Activated naive CD4-positive, alpha-beta T cell treated with anti-CD3 and anti-CD28 coated beads, Interleukin-2, amount 50 U/mL, for 72 hours (primary cell): Measurements from ENCODE around the gene SOX3. TPM values are rescaled to one million over a fixed set of nuclear protein-coding genes. Genes with fewer than 3 reads are reported as not detected.

Source experiments
- ATAC-seq, 2 donors: fragments of 150-1000 bp; cut with Tn5 transposase; 2 replicates each; pipeline ENCODE4 v1.10.0; 2021; ENCODE audit warnings: mild to moderate bottlenecking in 2 of 2, moderate library complexity in 2 of 2
- DNase-seq, 2 donors: peaks; one replicate each; pipeline ENCODE4 v3.0.0; 2021 to 2022; ENCODE audit warnings: low spot score in 2 of 2
- H3K27ac Mint-ChIP-seq, 2 donors: one replicate each; pipeline ENCODE4 v1.8.0; 2022; ENCODE audit warnings: mild to moderate bottlenecking in 2 of 2, mixed read lengths in 2 of 2
- H3K36me3 Mint-ChIP-seq, 2 donors: one replicate each; pipeline ENCODE4 v1.8.0; 2022; ENCODE audit warnings: mixed read lengths in 2 of 2
- H3K9me3 Mint-ChIP-seq, 2 donors: one replicate each; pipeline ENCODE4 v1.8.0; 2022; ENCODE audit warnings: mixed read lengths in 2 of 2
- total RNA-seq, 2 donors: library from RNA; stranded (reverse); gene quantifications; one replicate each; pipeline ENCODE4 v1.2.3, GENCODE V29; 2022

Gene SOX3
- total RNA-seq, 2 donors from 2014 or later = not detected

DNA sequence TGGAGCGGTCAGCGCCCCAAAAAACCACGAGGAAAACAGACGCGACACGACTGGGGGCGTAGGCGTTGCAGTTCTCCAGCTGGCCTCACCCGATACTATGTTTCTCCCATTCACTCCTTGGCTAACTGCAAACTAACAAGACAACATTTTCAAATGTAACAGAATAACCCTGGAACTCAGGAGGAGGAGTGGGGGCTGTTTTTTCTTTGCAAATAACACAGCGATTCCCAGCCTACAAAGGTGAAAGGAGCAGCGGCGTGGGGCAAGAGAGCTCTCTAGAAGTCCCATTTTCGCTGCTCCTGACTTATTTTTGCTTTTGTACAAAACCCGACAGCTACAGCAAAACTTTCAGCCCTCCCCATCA, 1.6 kb downstream of the SOX3 start:
- no peak for ATAC-seq
- no peak for DNase-seq
- no peak overlapping the region for H3K27ac Mint-ChIP-seq
- no peaks in the 10 kb centered on the region for H3K9me3 Mint-ChIP-seq
- H3K36me3 Mint-ChIP-seq = peaks cover 0 to 12% of the 10 kb centered on the region in 2 donors

DNA sequence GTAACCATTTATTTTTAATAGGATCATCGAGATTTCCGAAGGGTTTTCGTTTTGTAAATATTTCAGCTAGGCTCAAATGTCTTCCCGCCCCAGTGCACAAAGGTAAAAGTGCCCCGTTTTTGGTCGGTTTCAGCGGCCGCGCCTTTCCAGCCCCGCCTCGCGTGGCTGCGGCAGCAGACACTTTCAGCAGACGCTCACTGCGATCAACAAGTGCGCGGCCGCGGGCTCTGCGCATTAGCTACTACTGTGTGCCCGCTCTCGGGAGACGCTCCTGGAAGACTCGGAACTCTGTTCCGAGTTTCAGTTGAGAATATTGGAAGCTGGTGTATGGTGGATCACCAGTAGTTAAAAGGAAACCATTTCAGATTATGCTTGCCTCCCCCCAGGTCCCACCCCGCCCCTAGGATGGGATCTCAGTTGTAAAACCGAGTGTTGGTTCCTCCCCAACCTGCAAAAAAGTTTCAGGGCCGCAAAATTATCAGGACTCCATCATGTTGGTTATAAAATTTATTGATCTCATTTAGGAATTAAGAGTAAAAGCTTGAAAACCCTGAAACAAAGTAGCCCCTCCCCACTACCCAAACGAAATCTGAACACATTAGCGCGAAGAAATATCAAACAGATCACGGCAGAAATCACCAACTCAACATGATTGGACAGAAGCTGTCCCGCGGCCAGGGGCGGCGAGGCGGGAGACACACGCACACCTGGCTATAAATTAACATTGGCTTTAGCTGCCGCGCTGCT, 2.2 kb downstream of the SOX3 start:
- DNase-seq = no peak
- Mint-ChIP-seq H3K9me3 (no peaks in the 10 kb centered on the region), H3K27ac (no peak overlapping the region), H3K36me3 (peaks cover 0 to 12% of the 10 kb centered on the region in 2 donors)
- ATAC-seq = no peak

DNA sequence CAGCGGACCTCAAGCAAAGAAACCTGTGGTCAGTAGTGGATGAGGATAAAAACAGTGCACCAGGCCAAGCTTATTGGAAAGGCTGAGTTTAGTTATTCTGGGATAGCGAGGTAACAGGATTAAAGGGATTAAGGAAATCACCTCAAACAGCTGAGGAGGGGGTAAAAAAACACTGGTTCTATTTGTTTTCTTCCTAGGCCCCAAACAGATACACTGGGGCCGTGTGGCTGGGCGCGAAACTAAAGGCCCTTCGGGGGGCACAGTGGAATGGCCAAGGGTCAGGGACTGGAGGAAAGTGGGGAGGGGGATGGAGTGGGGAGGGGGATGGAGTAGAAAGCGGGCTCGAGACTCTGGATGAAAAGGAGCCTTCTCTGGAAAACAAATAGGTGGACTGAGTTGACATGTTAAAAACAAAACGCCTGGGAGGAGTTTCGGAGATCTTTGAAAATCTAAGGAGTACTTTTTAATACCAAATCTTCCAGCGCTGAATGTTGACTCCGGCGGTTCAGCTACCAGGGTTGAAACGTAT, 2.9 kb downstream of the SOX3 start:
- DNase-seq (no peak), ATAC-seq (no peak)
- Mint-ChIP-seq H3K27ac (peak overlapping the region in 1 of 2 donors; percentile 60), H3K9me3 (no peaks in the 10 kb centered on the region), H3K36me3 (peaks cover 0 to 12% of the 10 kb centered on the region in 2 donors)

GRCh38 chrX:140501321-140501720, 3.5 kb downstream of the SOX3 start:
- Mint-ChIP-seq H3K9me3 (no peaks in the 10 kb centered on the region), H3K27ac (no peak overlapping the region), H3K36me3 (peaks cover 0 to 12% of the 10 kb centered on the region in 2 donors)
- DNase-seq (no peak), ATAC-seq (no peak)

GRCh38 chrX:140500441-140500840, 4.4 kb downstream of the SOX3 start:
- DNase-seq = no peak
- Mint-ChIP-seq H3K9me3 (no peaks in the 10 kb centered on the region), H3K27ac (no peak overlapping the region), H3K36me3 (peaks cover 0 to 12% of the 10 kb centered on the region in 2 donors)
- no peak for ATAC-seq

GRCh38 chrX:140495739-140496138, 9.1 kb downstream of the SOX3 start:
- no peak for ATAC-seq
- Mint-ChIP-seq H3K36me3 (peaks cover 0 to 7% of the 10 kb centered on the region in 2 donors), H3K9me3 (peaks cover 0 to 6% of the 10 kb centered on the region in 2 donors), H3K27ac (no peak overlapping the region)
- no peak for DNase-seq

DNA sequence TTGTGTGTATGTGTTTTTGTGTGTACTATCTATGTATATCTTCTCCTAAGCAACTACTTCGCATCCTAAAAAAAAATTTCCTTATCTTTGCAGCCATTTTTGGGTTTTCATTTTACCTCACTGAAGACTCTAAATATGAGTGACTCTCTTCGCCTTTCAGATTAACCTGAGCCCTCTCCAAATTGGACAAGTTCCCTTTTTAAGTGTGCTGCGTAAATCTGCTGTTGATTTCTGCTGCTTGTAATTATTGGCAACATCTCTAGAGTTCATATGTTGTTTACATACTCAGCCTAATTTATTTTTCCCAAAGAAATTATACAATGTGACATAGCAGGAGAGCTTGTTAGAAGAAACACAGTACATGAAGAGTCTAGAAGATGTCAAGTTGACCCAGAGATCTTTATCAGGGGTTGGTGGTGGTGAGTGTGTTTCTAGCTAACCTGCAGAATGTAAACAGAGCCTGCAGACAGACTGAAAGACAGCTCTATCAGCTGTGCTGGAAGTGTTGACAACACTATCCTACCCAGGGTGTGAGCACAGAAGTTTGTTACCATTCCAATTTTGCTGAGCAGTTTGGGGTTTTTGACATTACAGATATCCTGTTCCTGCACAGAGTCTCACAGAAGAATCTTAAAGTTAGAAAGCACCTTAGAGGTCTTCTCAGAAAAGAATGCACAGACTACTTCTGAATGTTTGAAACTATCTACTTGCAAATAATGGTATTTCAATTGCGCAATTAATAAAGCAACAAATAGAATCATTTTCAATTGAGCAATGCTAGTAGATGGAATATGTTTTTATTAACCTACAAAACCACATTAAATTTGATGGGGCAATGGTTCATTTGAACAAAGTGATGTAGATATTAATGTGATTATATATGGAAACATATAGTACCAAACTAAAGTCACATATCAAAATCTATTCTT, 12.5 kb downstream of the SOX3 start:
- H3K27ac Mint-ChIP-seq = no peak overlapping the region
- DNase-seq (no peak), ATAC-seq (no peak)
- peaks cover 0 to 6% of the 10 kb centered on the region in 2 donors for H3K9me3 Mint-ChIP-seq
- no peaks in the 10 kb centered on the region for H3K36me3 Mint-ChIP-seq

DNA sequence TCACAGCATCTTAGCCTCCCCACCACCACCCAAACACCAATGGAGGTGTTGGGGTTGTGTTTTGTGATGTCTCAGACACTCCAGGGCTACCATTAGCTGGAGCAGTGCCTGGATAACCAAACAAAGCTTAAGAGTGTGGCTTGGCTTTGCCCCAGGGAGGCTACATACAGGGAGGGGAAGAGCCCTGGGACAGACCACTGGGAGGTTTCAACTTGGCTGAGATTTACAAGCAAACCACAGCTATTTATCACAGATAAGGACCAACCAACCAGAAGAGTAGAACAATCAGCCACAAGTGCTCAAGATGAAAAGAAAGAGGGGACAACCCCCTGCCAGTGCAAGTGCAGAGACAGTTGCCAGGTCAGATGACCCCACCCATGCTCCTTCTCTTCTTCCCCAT, 24.1 kb downstream of the SOX3 start:
- Mint-ChIP-seq H3K36me3 (peaks cover 0 to 5% of the 10 kb centered on the region in 2 donors), H3K9me3 (peaks cover 4 to 8% of the 10 kb centered on the region in 2 donors), H3K27ac (no peak overlapping the region)
- no peak for ATAC-seq
- DNase-seq = no peak

DNA sequence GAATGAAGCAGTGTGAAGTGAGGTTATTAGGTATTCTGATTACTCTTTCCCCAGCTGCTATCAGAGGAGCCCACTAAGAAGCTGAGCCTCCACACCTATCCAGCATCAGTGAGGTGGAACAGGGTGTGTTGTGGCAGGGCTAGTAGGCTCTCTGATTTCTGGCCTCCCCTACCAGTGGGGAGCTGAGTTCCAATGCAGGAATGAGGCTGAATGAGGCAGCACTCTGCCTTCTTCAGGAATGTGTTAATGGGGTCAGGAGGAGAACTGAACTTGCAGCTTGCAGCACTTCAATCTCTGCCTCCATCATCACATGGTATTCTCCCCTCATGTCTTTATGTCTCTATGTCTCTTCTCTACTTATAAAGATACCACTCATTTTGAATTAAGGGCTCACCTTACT, 26.9 kb downstream of the SOX3 start:
- Mint-ChIP-seq H3K27ac (no peak overlapping the region), H3K9me3 (peaks cover 9 to 14% of the 10 kb centered on the region in 2 donors), H3K36me3 (peaks cover 5% of the 10 kb centered on the region in 2 donors)
- DNase-seq = no peak
- ATAC-seq = no peak

DNA sequence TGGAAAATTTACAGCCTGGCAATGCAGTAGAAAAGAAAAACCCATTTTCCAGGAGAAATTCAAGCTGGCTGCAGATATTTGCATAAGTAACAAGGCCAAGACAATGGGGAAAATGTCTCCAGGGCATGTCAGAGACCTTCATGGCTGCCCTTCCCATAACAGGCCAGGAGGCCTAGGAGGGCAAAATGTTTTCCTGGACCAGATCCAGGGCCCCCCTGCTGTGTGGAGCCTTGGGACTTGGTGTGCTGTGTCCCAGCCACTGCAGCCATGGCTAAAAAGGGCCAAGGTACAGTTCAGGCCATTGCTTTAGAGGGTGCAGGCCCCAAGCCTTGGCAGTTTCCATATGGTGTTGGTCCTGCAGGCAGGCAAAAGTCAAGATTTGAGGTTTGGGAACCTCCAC, 29.8 kb downstream of the SOX3 start:
- ATAC-seq = no peak
- Mint-ChIP-seq H3K36me3 (peaks cover 5% of the 10 kb centered on the region in 2 donors), H3K9me3 (peaks cover 9 to 14% of the 10 kb centered on the region in 2 donors), H3K27ac (no peak overlapping the region)
- DNase-seq = no peak

DNA sequence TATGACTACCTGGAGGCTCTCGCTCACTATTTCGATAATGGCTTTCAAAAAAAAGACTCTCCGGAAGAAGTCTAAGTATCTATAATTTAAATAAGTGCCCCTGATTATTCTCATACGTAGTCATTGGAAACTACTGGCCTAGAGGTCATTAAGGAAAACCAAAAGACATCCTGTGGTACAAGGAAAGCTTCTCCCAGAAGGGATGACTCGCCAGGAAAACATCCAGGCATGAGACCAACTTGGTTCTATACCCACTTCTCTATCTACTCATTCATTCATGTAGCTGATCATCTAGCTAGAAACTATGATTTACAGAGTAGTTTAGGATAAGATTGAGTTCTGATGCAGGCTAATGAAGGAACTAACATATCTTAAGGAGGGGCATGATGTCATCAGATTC, 37.7 kb downstream of the SOX3 start:
- Mint-ChIP-seq H3K9me3 (peaks cover 0 to 8% of the 10 kb centered on the region in 2 donors), H3K27ac (no peak overlapping the region), H3K36me3 (no peaks in the 10 kb centered on the region)
- no peak for DNase-seq
- ATAC-seq = no peak

Other genes with a start within 250 kb of the SOX3 start
- under 1 TPM; 0.07 to 0.60 TPM for gene LINC00632, start 204.7 kb upstream of the SOX3 start, total RNA-seq